Caco-2 (cell line): ENCODE results near the gene UNC79. TPM values are rescaled to one million over a fixed set of nuclear protein-coding genes. Genes with fewer than 3 reads are reported as not detected.
A peak's percentile ranks its signal among the peaks of the same experiment; 100 is the strongest.

Experiments
- BruUV-seq: library from RNA; stranded (reverse); fragments of 400-500 nt; replicated peaks from 2 replicates; lab custom pipeline; 2021; lab: Mats Ljungman, UMichigan
- CTCF ChIA-PET: fragments of 300-600 bp; sonication (Branson Sonifier 250); formaldehyde crosslinking; loops from one replicate; lab custom pipeline; 2022; ENCODE audit warnings: antibody characterized with exemption; lab: Charles Lee
- POLR2A ChIA-PET: fragments of 300-600 bp; sonication (Branson Sonifier 250); formaldehyde crosslinking; loops from one replicate; lab custom pipeline; 2022; ENCODE audit warnings: antibody characterized with exemption; lab: Charles Lee
- DNase-seq, 2 experiments: peaks; one replicate each; pipeline versions ENCODE4 v3.0.0 to v3.0.0-alpha.2; 2020 to 2022
- H3K27me3 ChIP-seq: replicated peaks from 2 replicates; pipeline ENCODE4 v1.6.0; 2011; ENCODE audit warnings: low read length; ENCODE audit not compliant: control insufficient read depth, insufficient read depth
- H3K36me3 ChIP-seq: 2 replicates; pipeline ENCODE4 v1.5.1; 2011; ENCODE audit warnings: low read length; ENCODE audit not compliant: control insufficient read depth, insufficient read depth
- H3K4me1 ChIP-seq: fragments of 250-450 bp; sonication (Bioruptor Pico); 2 replicates; pipeline ENCODE4 v1.5.1; 2020; ENCODE audit warnings: mild to moderate bottlenecking
- H3K4me3 ChIP-seq: 2 replicates; pipeline ENCODE4 v1.5.1; 2011; ENCODE audit warnings: low read depth, mild to moderate bottlenecking, control low read depth, low read length
- H3K9me3 ChIP-seq: fragments of 250-450 bp; sonication (Bioruptor Pico); 2 replicates; pipeline ENCODE4 v1.5.1; 2020; ENCODE audit warnings: mild to moderate bottlenecking, moderate library complexity
- H3K27ac Mint-ChIP-seq: one replicate; pipeline ENCODE4 v1.8.0; 2022; ENCODE audit warnings: mixed read lengths; ENCODE audit not compliant: unreplicated experiment
- H3K27me3 Mint-ChIP-seq: one replicate; pipeline ENCODE4 v1.8.0; 2022; ENCODE audit warnings: mixed read lengths; ENCODE audit not compliant: insufficient read depth, unreplicated experiment
- H3K36me3 Mint-ChIP-seq: one replicate; pipeline ENCODE4 v1.8.0; 2022; ENCODE audit warnings: mild to moderate bottlenecking, mixed read lengths; ENCODE audit not compliant: insufficient read depth, unreplicated experiment
- H3K4me1 Mint-ChIP-seq: one replicate; pipeline ENCODE4 v1.8.0; 2022; ENCODE audit warnings: low read depth, mixed read lengths; ENCODE audit not compliant: unreplicated experiment
- H3K4me3 Mint-ChIP-seq: one replicate; pipeline ENCODE4 v1.8.0; 2022; ENCODE audit warnings: mild to moderate bottlenecking, moderate library complexity, mixed read lengths; ENCODE audit not compliant: unreplicated experiment
- H3K9me3 Mint-ChIP-seq: one replicate; pipeline ENCODE4 v1.8.0; 2022; ENCODE audit warnings: mixed read lengths; ENCODE audit not compliant: unreplicated experiment
- CTCF ChIP-seq, 2 experiments: fragments of 200-600 bp in 1 of 2; IDR thresholded peaks; 1 replicate in 1 of 2; 2 replicates in 1 of 2; pipeline versions ENCODE4 v1.5.1 to v1.8.0; 2011 to 2022; ENCODE audit warnings: antibody characterized with exemption in 1 of 2, control low read depth in 1 of 2, inconsistent platforms in 1 of 2, low read depth in 1 of 2, low read length in 1 of 2, mild to moderate bottlenecking in 1 of 2, moderate library complexity in 1 of 2; ENCODE audit not compliant: insufficient read depth in 1 of 2, severe bottlenecking in 1 of 2, unreplicated experiment in 1 of 2
- intact Hi-C: fragments of 100-400 bp; cut with micrococcal nuclease; formaldehyde crosslinking; loops from one replicate; pipeline ENCODE4 v1.10.0; 2022; ENCODE audit not compliant: unreplicated experiment
- total RNA-seq: library from RNA; stranded (reverse); gene quantifications from 2 replicates; pipeline ENCODE4 v1.2.3, GENCODE V29; 2022

UNC79 gene
- total RNA-seq, 1 experiment from 2014 or later, result 0.07 TPM

GRCh38 chr14:93690146-93690545 is 259.4 kb downstream of the UNC79 start:
- peaks cover 9% of the 10 kb centered on the region for H3K4me1 Mint-ChIP-seq
- Histone ChIP-seq H3K9me3 (no peaks in the 10 kb centered on the region), H3K4me3 (no peak overlapping the region), H3K36me3 (no peaks in the 10 kb centered on the region), H3K4me1 (no peaks in the 10 kb centered on the region), H3K27me3 (no peaks in the 10 kb centered on the region)
- H3K27ac Mint-ChIP-seq, result no peak overlapping the region
- TF ChIP-seq CTCF (IDR thresholded peaks at IDR 0.05; ENCODE audit: insufficient read depth in 1 of 2, low read depth in 1 of 2, low read length in 1 of 2, severe bottlenecking in 1 of 2, unreplicated experiment in 1 of 2), result no peak
- no peaks in the 10 kb centered on the region for H3K36me3 Mint-ChIP-seq
- H3K27me3 Mint-ChIP-seq, result peaks cover 20% of the 10 kb centered on the region
- intact Hi-C loops, result no loop called here
- CTCF ChIA-PET, result no interaction called here
- BruUV-seq, result no TSS peak
- H3K9me3 Mint-ChIP-seq, result no peaks in the 10 kb centered on the region
- no peak overlapping the region for H3K4me3 Mint-ChIP-seq
- POLR2A ChIA-PET, result no interaction called here
- no peak for DNase-seq

- peak in 1 of 2 experiments; percentile 2 for TF ChIP-seq CTCF (IDR thresholded peaks at IDR 0.05; ENCODE audit: insufficient read depth in 1 of 2, low read depth in 1 of 2, low read length in 1 of 2, severe bottlenecking in 1 of 2, unreplicated experiment in 1 of 2)
- H3K4me1 Mint-ChIP-seq, result peaks cover 9% of the 10 kb centered on the region
- intact Hi-C loops, result no loop called here
- ChIA-PET POLR2A (no interaction called here), CTCF (no interaction called here)
- DNase-seq, result no peak
- H3K4me3 ChIP-seq, result no peak overlapping the region
- H3K27ac Mint-ChIP-seq, result no peak overlapping the region
- H3K36me3 Mint-ChIP-seq, result no peaks in the 10 kb centered on the region
- no peak overlapping the region for H3K4me3 Mint-ChIP-seq
- H3K27me3 Mint-ChIP-seq, result peaks cover 20% of the 10 kb centered on the region
- H3K9me3 ChIP-seq, result no peaks in the 10 kb centered on the region
- no peaks in the 10 kb centered on the region for H3K27me3 ChIP-seq
- no peaks in the 10 kb centered on the region for H3K9me3 Mint-ChIP-seq
- no peaks in the 10 kb centered on the region for H3K36me3 ChIP-seq
- H3K4me1 ChIP-seq, result no peaks in the 10 kb centered on the region
- BruUV-seq, result no TSS peak
These were observed 260.5 kb downstream of the UNC79 start for GRCh38 chr14:93691042-93691780.

GRCh38 chr14:93693914-93694313 is 263.2 kb downstream of the UNC79 start:
- Mint-ChIP-seq H3K27me3 (peaks cover 15% of the 10 kb centered on the region), H3K36me3 (no peaks in the 10 kb centered on the region), H3K4me1 (no peaks in the 10 kb centered on the region), H3K4me3 (no peak overlapping the region), H3K9me3 (no peaks in the 10 kb centered on the region), H3K27ac (no peak overlapping the region)
- H3K4me1 ChIP-seq, result no peaks in the 10 kb centered on the region
- H3K27me3 ChIP-seq, result no peaks in the 10 kb centered on the region
- ChIA-PET POLR2A (no interaction called here), CTCF (no interaction called here)
- intact Hi-C loops, result no loop called here
- no TSS peak for BruUV-seq
- DNase-seq, result no peak
- no peaks in the 10 kb centered on the region for H3K36me3 ChIP-seq
- H3K4me3 ChIP-seq, result no peak overlapping the region
- no peak for TF ChIP-seq CTCF (IDR thresholded peaks at IDR 0.05; ENCODE audit: insufficient read depth in 1 of 2, low read depth in 1 of 2, low read length in 1 of 2, severe bottlenecking in 1 of 2, unreplicated experiment in 1 of 2)
- H3K9me3 ChIP-seq, result no peaks in the 10 kb centered on the region; the same call in 1 of the 2 replicates
